HepG2 (cell line): Measurements from ENCODE around the gene AGPAT2. TPM values are rescaled to one million over a fixed set of nuclear protein-coding genes. Genes with fewer than 3 reads are reported as not detected.
A peak's percentile ranks its signal among the peaks of the same experiment; 100 is the strongest.

Experiments used
- BCL6 ChIP-seq: IDR thresholded peaks from 2 replicates; pipeline ENCODE4 v1.6.1; 2016; ENCODE audit warnings: missing genetic modification reagents, missing compliant biosample characterization
- FOXP4 ChIP-seq: sonication (generic); formaldehyde crosslinking; IDR thresholded peaks from 2 replicates; pipeline ENCODE4 v1.4.0; 2020; ENCODE audit warnings: missing genetic modification reagents
- HNRNPUL1 ChIP-seq: fragments of 200-400 bp; formaldehyde crosslinking; IDR thresholded peaks from 2 replicates; pipeline ENCODE4 v1.6.1; 2017; ENCODE audit warnings: low read depth, mild to moderate bottlenecking, low read length, moderate library complexity
- IKZF1 ChIP-seq: fragments of 450-650 bp; IDR thresholded peaks from 2 replicates; pipeline ENCODE4 v1.7.1; 2016
- MATR3 ChIP-seq: sonication (generic); formaldehyde crosslinking; IDR thresholded peaks from 2 replicates; pipeline ENCODE4 v1.4.0; 2020; ENCODE audit warnings: missing genetic modification reagents
- MEIS1 ChIP-seq: sonication (generic); formaldehyde crosslinking; IDR thresholded peaks from 2 replicates; pipeline ENCODE4 v1.9.0; 2021; ENCODE audit warnings: mild to moderate bottlenecking, missing genetic modification reagents, moderate library complexity, borderline replicate concordance
- NCOA5 ChIP-seq: sonication (generic); formaldehyde crosslinking; IDR thresholded peaks from 2 replicates; pipeline ENCODE4 v1.4.0; 2020; ENCODE audit warnings: missing genetic modification reagents
- NONO ChIP-seq, 2 experiments: fragments of 450-650 bp in 1 of 2; sonication (generic) in 1 of 2; formaldehyde crosslinking in 1 of 2; IDR thresholded peaks in 1 of 2; conservative IDR thresholded peaks in 1 of 2; 2 replicates each; pipeline versions ENCODE4 v1.6.1 to v1.8.0; 2017 to 2022; ENCODE audit warnings: mild to moderate bottlenecking in 1 of 2, missing genetic modification reagents in 1 of 2, moderate library complexity in 1 of 2
- PCBP1 ChIP-seq: fragments of 200-400 bp; formaldehyde crosslinking; IDR thresholded peaks from 2 replicates; pipeline ENCODE4 v1.6.1; 2017; ENCODE audit warnings: mild to moderate bottlenecking, low read depth, low read length, borderline replicate concordance
- RFX3 ChIP-seq: IDR thresholded peaks from 2 replicates; pipeline ENCODE4 v1.6.1; 2016; ENCODE audit warnings: missing biosample characterization, missing genetic modification reagents
- TAF1 ChIP-seq: sonication (generic); formaldehyde crosslinking; IDR thresholded peaks from 2 replicates; pipeline ENCODE4 v1.4.0; 2020; ENCODE audit warnings: missing genetic modification reagents
- TP53 ChIP-seq: sonication (generic); formaldehyde crosslinking; conservative IDR thresholded peaks from 2 replicates; pipeline ENCODE4 v1.4.0; 2020; ENCODE audit warnings: missing genetic modification reagents
- ZNF136 ChIP-seq: sonication (generic); formaldehyde crosslinking; IDR thresholded peaks from 2 replicates; pipeline ENCODE4 v1.8.1; 2022; ENCODE audit warnings: low read depth, mild to moderate bottlenecking, moderate library complexity, missing genetic modification reagents
- ZNF552 ChIP-seq: sonication (generic); formaldehyde crosslinking; IDR thresholded peaks from 2 replicates; pipeline ENCODE4 v1.9.0; 2022; ENCODE audit warnings: missing genetic modification reagents, mild to moderate bottlenecking, borderline replicate concordance
- ZNF577 ChIP-seq: sonication (generic); formaldehyde crosslinking; IDR thresholded peaks from 2 replicates; pipeline ENCODE4 v1.4.0; 2020; ENCODE audit warnings: mild to moderate bottlenecking, low read depth, missing genetic modification reagents, borderline replicate concordance
- ZNF607 ChIP-seq: sonication (generic); formaldehyde crosslinking; IDR thresholded peaks from 2 replicates; pipeline ENCODE4 v1.5.1; 2020; ENCODE audit warnings: missing genetic modification reagents, mild to moderate bottlenecking, borderline replicate concordance
- polyA plus RNA-seq, 8 experiments: library from polyadenylated mRNA; depleted of rRNA in 3 of 8; stranded (reverse) in 7 of 8; unstranded in 1 of 8; fragments of >200 nt; fragmentation: Illumina TruSeq in 4 of 8; extraction: Trizol in 4 of 8; gene quantifications; 2 replicates each; pipeline versions ENCODE4 v1.2.1 to v1.2.3, GENCODE V29; 2011 to 2016; ENCODE audit warnings: low read depth in 4 of 8, missing spikeins in 1 of 8, mixed read lengths in 1 of 8; ENCODE audit not compliant: insufficient read depth in 1 of 8
- total RNA-seq, 5 experiments: library from RNA; depleted of rRNA; stranded (reverse); fragments of >200 nt; fragmentation: Illumina TruSeq; extraction: Trizol; gene quantifications; 2 replicates each; pipeline ENCODE4 v1.2.3, GENCODE V29; 2016; ENCODE audit warnings: low read depth in 1 of 5
- TF ChIP-seq, protein P1 (sequence below): sonication (generic); formaldehyde crosslinking; IDR thresholded peaks from 2 replicates; pipeline ENCODE4 v1.4.0; 2020; ENCODE audit warnings: missing genetic modification reagents, borderline replicate concordance
- TF ChIP-seq, protein P2 (sequence below): IDR thresholded peaks from 2 replicates; pipeline ENCODE4 v1.6.1; 2012; ENCODE audit warnings: low read length, improper control_type of control experiment
- TF ChIP-seq, protein P3 (sequence below): sonication (generic); formaldehyde crosslinking; IDR thresholded peaks from 2 replicates; pipeline ENCODE4 v1.4.0; 2020; ENCODE audit warnings: mild to moderate bottlenecking, missing genetic modification reagents

Gene AGPAT2
- total and polyA plus RNA-seq, 2 of the 13 experiments (the other 11 are each of a cell fraction or from before 2014, with no cell fraction given) = 3.9 to 25.8 TPM

GRCh38 chr9:136698635-136699246, 11.5 kb upstream of the AGPAT2 start (continued):
- TF ChIP-seq, protein P1, sequence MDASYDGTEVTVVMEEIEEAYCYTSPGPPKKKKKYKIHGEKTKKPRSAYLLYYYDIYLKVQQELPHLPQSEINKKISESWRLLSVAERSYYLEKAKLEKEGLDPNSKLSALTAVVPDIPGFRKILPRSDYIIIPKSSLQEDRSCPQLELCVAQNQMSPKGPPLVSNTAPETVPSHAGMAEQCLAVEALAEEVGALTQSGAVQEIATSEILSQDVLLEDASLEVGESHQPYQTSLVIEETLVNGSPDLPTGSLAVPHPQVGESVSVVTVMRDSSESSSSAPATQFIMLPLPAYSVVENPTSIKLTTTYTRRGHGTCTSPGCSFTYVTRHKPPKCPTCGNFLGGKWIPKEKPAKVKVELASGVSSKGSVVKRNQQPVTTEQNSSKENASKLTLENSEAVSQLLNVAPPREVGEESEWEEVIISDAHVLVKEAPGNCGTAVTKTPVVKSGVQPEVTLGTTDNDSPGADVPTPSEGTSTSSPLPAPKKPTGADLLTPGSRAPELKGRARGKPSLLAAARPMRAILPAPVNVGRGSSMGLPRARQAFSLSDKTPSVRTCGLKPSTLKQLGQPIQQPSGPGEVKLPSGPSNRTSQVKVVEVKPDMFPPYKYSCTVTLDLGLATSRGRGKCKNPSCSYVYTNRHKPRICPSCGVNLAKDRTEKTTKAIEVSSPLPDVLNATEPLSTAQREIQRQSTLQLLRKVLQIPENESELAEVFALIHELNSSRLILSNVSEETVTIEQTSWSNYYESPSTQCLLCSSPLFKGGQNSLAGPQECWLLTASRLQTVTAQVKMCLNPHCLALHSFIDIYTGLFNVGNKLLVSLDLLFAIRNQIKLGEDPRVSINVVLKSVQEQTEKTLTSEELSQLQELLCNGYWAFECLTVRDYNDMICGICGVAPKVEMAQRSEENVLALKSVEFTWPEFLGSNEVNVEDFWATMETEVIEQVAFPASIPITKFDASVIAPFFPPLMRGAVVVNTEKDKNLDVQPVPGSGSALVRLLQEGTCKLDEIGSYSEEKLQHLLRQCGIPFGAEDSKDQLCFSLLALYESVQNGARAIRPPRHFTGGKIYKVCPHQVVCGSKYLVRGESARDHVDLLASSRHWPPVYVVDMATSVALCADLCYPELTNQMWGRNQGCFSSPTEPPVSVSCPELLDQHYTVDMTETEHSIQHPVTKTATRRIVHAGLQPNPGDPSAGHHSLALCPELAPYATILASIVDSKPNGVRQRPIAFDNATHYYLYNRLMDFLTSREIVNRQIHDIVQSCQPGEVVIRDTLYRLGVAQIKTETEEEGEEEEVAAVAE (CRISPR knock-in tag) = no peak
- TF ChIP-seq NONO (IDR thresholded peaks at IDR 0.05) (no peak), NONO (CRISPR knock-in tag; conservative IDR thresholded peaks at IDR 0.05) (no peak; the same call in 1 of the 2 replicates), FOXP4 (CRISPR knock-in tag) (peak; percentile 34; the same call in 1 of the 2 replicates), MEIS1 (CRISPR knock-in tag) (no peak), TAF1 (CRISPR knock-in tag) (no peak), NCOA5 (CRISPR knock-in tag) (no peak), MATR3 (CRISPR knock-in tag) (no peak), BCL6 (peak; percentile 96), RFX3 (CRISPR knock-in tag) (no peak), TP53 (CRISPR knock-in tag) (no peak), HNRNPUL1 (no peak), ZNF577 (CRISPR knock-in tag) (no peak), PCBP1 (no peak), IKZF1 (no peak), ZNF136 (CRISPR knock-in tag) (no peak), ZNF552 (CRISPR knock-in tag) (no peak), ZNF607 (CRISPR knock-in tag) (no peak)
- TF ChIP-seq, protein P2, sequence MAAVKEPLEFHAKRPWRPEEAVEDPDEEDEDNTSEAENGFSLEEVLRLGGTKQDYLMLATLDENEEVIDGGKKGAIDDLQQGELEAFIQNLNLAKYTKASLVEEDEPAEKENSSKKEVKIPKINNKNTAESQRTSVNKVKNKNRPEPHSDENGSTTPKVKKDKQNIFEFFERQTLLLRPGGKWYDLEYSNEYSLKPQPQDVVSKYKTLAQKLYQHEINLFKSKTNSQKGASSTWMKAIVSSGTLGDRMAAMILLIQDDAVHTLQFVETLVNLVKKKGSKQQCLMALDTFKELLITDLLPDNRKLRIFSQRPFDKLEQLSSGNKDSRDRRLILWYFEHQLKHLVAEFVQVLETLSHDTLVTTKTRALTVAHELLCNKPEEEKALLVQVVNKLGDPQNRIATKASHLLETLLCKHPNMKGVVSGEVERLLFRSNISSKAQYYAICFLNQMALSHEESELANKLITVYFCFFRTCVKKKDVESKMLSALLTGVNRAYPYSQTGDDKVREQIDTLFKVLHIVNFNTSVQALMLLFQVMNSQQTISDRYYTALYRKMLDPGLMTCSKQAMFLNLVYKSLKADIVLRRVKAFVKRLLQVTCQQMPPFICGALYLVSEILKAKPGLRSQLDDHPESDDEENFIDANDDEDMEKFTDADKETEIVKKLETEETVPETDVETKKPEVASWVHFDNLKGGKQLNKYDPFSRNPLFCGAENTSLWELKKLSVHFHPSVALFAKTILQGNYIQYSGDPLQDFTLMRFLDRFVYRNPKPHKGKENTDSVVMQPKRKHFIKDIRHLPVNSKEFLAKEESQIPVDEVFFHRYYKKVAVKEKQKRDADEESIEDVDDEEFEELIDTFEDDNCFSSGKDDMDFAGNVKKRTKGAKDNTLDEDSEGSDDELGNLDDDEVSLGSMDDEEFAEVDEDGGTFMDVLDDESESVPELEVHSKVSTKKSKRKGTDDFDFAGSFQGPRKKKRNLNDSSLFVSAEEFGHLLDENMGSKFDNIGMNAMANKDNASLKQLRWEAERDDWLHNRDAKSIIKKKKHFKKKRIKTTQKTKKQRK = no peak
- TF ChIP-seq, protein P3, sequence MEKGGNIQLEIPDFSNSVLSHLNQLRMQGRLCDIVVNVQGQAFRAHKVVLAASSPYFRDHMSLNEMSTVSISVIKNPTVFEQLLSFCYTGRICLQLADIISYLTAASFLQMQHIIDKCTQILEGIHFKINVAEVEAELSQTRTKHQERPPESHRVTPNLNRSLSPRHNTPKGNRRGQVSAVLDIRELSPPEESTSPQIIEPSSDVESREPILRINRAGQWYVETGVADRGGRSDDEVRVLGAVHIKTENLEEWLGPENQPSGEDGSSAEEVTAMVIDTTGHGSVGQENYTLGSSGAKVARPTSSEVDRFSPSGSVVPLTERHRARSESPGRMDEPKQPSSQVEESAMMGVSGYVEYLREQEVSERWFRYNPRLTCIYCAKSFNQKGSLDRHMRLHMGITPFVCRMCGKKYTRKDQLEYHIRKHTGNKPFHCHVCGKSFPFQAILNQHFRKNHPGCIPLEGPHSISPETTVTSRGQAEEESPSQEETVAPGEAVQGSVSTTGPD (CRISPR knock-in tag) = no peak
